Epithelial cell of esophagus (primary cell): ENCODE results near the gene MFAP4.

Source experiments
- DNase-seq: peaks from one replicate; pipeline ENCODE4 v3.0.0; 2010; ENCODE audit warnings: low read depth
- H3K4me3 ChIP-seq: 2 replicates; pipeline ENCODE4 v1.5.1; 2011; ENCODE audit warnings: mild to moderate bottlenecking, low read length, control low read depth
- TF ChIP-seq, protein P1 (sequence below): IDR thresholded peaks from 2 replicates; pipeline ENCODE4 v1.5.1; 2011; ENCODE audit warnings: low read depth, mild to moderate bottlenecking, low read length, control low read depth, inconsistent platforms; ENCODE audit not compliant: insufficient read depth; ENCODE audit errors: missing control alignments

The MFAP4 gene

DNA sequence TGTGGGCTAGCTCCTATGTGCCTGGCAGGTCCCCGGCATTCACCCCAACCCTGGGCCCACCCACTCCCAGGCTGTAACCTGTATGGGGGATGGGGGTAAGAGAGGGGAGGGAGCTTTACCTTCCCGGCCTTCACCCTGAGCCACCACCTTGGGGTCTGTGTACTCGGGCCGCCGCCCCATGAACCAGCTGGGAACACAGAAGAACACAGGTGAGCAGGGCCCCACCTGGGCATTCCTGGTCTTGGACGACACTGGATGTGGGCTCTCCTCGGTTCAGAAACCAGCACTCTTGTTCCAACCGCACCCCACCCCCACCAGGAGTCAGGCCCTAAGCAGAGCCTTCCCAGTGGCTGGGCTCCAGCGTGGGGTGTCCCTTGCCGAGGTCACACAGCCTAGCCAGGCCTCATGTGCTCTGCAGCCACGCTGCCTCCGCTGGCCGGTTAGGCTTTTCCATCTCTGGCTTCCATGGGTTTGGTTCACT is 43.3 kb downstream of the MFAP4 start:
- DNase-seq, result no peak
- H3K4me3 ChIP-seq, result no peak overlapping the region
- TF ChIP-seq, protein P1, sequence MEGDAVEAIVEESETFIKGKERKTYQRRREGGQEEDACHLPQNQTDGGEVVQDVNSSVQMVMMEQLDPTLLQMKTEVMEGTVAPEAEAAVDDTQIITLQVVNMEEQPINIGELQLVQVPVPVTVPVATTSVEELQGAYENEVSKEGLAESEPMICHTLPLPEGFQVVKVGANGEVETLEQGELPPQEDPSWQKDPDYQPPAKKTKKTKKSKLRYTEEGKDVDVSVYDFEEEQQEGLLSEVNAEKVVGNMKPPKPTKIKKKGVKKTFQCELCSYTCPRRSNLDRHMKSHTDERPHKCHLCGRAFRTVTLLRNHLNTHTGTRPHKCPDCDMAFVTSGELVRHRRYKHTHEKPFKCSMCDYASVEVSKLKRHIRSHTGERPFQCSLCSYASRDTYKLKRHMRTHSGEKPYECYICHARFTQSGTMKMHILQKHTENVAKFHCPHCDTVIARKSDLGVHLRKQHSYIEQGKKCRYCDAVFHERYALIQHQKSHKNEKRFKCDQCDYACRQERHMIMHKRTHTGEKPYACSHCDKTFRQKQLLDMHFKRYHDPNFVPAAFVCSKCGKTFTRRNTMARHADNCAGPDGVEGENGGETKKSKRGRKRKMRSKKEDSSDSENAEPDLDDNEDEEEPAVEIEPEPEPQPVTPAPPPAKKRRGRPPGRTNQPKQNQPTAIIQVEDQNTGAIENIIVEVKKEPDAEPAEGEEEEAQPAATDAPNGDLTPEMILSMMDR, result no peak

DNA sequence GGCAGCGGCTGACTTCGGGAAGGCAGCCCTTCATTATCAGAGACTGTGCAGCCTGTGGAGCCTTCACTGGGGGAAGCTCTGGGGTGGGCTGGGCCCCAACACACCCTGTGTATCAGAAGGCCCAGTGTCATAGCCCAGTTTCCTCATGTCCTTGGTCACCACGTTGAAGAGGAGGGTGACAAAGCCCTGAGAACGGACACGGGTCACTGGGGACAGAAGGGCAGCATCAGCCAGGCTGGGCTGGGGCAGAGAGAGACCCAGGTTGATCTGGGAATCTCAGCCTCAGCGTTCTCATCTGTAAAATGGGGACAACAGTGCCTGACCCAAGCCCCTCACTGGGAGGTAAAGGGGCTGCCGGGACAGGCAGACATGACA is 43.7 kb downstream of the MFAP4 start:
- no peak for DNase-seq
- TF ChIP-seq, protein P1, result no peak
- H3K4me3 ChIP-seq, result no peak overlapping the region

DNA sequence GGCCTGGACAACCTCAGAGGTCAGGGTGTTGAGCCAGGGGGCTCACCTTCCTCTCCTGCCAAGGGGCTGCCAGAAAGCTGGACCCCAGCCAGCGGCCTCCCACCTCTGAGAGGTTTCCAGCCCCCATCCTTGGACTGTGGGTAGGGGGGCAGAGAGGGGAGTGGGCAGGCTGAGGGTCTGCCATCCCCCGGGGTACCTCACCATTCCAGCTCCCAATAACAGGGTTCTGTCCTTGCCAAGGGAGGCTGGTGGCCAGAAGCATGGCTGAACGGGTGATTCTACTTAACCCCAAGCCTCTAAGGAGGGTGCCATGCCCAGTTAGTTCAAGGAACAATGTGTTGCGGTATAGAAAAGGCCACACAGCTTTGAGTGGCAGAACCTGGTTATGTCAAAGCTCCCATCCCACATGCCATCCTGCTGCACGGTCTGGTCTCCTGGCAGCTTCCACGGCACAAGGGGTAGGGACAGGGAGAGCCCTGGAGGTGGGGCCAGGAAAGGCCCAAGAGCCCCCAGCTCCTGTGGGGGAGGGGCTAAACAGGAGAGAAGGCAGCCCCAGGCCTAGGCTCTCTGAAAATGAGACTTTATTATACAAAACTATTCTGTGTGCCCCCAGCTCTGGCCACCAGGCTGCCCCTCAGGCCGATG is 44.3 kb downstream of the MFAP4 start:
- no peak for DNase-seq
- TF ChIP-seq, protein P1, result no peak
- no peak overlapping the region for H3K4me3 ChIP-seq

DNA sequence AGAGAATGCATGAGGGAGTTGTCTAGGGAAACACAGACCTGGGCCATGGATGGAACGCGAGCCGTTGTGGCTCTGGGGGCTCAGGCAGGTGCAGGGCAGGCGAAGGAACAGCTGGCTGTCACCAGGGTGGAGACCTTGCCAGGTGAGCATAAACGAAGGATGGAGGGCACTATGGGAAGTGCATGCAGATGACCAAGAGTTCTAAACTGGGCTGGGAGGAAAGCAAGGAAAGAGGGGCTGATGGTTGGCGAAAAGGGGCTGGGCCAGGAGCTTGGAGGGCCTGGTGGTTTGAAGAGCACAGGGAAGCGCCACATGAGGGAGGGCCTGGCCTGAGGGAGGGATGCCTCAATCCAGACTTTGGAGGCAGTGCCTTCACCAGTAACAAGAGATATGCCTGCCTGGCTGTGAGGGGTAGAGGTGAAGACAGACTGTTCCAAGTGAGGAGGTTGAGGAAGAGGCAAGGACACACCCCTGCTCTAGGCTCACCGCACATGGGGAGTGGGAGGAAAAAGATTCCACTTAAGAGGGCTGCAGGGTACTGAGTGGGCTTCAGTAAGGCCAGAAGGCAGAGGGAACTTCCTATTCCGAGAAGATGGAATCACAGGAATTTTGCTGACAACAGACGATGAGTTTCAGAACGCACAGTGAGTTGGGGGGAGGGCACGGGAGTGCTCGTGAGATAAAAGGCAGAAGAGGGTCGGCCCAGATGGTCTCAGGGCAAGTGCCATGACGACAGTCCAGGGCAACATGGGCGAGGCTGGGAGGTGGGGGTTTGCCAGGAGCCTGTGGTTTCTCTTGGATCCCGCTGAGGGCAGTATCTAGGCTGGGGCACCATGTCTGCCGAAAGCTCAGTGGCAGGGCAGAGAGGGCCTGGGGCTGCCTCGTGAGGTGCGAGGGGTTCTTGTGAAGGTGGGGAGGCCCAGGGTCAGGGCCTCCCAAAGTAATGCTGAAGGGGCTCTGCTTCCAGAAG is 45.1 kb downstream of the MFAP4 start:
- H3K4me3 ChIP-seq, result no peak overlapping the region
- TF ChIP-seq, protein P1, result no peak
- no peak for DNase-seq

DNA sequence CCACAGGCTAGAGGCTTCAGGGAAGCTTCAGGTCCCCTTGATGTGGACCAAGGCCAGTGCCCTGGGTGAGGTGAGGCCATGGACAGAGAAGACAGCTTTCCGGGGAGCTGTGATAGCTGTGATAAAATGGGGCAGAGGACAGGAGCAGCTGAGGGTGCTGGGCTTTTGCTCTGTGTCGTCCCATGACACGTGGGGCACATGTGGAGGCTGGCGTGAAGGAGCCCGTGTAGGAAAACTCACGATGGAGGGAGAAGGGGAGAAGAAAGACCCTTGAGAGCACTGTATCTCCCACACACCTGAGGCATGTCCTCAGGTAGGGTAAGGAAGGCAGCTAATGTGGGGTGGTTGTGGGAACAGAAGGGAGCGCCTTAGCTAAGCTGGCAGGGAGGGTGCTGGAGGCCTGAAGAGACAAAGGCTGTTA is 45.8 kb downstream of the MFAP4 start:
- no peak for DNase-seq
- TF ChIP-seq, protein P1, result no peak
- H3K4me3 ChIP-seq, result no peak overlapping the region

DNA sequence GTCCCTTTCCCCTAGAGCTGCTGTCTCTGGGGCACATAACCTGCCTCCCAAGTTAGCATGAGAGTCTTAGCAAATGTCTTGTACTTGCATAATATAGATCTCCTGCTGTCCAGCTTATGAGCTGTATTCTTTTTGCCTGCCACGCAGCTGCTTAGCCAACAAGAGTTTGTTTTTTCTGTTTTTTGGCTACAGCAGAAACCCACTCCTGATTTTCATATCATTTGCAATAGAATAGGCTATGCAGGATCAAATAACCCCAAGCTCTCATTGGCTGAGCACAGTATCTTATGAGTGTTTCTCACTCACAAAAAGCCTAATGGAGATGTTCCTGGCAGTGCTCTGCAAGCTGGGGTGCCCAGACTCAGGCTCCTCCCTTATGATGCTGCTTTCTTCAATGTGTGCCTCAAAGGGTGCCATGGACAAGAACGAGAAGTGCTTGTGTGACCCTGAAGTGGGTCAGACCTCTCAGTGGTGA is 47.6 kb downstream of the MFAP4 start:
- no peak for DNase-seq
- no peak overlapping the region for H3K4me3 ChIP-seq

More for the DNA sequence above, 47.6 kb downstream of the MFAP4 start:
- TF ChIP-seq, protein P1, result no peak
